Cortex of kidney (tissue), 1 donor: Measurements from ENCODE around the gene WNK2.

Experiments used
- DNase-seq: peaks from one replicate; lab custom pipeline; 2025; lab: John Stamatoyannopoulos, UW

Gene WNK2

DNA sequence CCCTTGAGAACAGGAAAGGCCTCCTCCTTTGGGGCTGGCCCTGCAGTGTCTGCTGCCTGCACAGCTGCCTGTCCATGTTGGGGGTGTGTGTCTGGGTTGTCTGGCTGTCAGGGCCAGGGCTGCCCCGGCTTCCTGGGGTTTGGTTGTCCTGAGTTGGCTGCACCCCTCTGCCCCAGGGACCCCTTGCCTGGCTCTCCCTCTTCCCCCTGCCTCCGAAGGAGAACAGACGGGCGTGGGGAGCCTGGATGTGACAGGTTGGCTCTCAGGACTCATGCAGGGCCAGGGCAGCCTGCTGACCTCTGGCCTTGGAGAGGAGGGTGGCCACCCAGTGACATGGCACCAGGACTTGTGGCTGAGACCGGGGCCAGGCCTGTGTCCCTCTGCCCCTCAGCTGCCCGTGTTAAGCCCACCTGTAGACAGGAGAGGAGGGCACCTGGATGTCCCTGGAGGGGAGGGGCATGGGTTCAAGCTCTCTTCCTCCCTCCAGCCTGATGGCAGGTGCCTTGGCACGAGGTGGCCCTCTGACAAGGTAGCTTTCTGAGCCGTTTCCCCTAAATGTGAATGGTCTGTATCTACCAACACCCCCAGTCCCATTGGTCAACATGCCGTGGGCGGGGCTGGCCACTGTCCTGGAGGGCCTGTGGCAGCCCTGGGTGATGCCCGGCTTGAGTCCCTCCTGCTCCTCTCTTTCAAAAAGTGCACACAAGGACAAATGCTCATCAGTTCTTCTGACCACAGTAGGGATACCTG lies 34.9 kb downstream of the WNK2 start:
- no peak for DNase-seq

GRCh38 chr9:93219692-93220091 lies 35.8 kb downstream of the WNK2 start:
- DNase-seq, result no peak

GRCh38 chr9:93220627-93221026 lies 36.7 kb downstream of the WNK2 start:
- DNase-seq, result no peak

DNA sequence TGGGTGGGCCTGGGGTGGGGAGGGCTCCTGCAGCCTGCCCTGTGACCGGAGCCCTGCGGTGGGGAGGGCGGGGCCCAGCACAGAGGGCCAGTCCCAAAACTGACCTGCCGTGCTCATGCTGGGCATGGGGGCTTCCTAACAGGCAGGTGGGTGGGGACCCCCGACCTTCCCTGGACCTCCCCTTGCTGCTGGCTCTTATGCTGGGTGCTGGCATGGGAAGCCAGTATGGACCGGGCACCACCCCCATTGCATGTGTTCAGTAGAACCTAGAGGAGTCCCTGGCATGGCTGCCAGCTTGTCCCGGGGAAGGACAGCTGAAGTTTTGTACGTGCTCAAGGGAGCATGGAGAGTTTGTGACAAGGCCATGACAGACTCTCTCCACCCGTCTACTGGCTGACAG lies 37.1 kb downstream of the WNK2 start:
- no peak for DNase-seq

- DNase-seq, result no peak
Measured at GRCh38 chr9:93222890-93223259, 38.9 kb downstream of the WNK2 start.

GRCh38 chr9:93223260-93224180 lies 39.6 kb downstream of the WNK2 start:
- no peak for DNase-seq

GRCh38 chr9:93224591-93224990 lies 40.7 kb downstream of the WNK2 start:
- no peak for DNase-seq

DNA sequence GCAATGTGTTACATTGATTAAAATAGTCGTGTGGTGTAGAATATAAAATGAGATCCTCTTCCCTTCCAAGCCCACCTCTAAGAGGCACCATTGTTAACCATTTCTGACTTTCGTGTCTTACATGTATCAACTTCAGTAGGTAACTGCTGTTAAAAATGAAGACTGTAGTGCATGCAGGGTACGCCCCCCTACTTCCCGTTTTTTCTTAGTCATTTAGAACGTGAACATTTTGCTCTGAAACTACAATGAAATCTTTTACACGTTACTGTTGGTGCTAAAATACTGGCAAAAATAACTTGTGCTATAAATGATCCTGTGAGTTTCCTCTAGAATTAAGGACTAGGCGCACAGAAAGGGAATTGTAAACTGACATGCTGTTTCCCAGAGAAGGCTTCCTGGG lies 41.5 kb downstream of the WNK2 start:
- no peak for DNase-seq

DNA sequence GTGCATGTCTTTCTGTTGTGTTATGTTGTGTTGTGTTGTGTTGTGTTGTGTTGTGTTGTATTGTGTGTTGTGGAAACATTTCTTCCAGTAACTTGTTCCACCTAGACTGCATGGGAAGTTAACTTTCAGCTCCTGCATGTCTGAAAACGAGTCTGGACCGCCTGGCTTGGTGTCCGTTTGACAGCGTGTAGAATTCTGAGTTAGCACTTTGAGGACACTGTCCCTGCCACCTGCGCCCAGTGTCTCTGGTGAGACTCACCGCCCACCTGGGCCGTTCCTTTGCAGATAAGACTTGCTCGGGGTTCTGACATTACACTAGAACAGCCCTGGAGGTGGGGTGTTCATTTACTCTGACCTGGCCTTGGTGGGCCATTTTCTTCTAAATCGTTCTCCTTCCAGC lies 42.0 kb downstream of the WNK2 start:
- DNase-seq, result no peak

DNA sequence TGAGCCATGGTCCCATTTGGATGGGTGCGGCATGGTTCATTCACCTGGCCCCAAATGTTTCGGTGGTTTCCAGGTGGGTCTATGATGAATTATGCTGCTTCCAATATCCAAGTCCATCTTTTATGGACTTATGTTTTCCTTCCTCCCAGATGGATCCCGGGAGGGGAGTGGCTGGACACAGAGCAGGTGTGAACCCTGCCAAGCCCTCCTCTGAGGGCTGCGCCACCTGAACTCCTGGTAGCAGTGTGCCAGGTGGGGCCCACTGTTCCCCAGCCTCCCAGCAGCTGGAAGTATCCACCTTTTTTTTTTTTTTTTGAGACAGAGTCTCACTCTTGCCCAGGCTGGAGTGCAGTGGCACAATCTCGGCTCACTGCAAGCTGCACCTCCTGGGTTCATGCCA lies 42.9 kb downstream of the WNK2 start:
- DNase-seq, result no peak

- DNase-seq, result no peak
Measured at GRCh38 chr9:93228030-93228429, 44.1 kb downstream of the WNK2 start.

DNA sequence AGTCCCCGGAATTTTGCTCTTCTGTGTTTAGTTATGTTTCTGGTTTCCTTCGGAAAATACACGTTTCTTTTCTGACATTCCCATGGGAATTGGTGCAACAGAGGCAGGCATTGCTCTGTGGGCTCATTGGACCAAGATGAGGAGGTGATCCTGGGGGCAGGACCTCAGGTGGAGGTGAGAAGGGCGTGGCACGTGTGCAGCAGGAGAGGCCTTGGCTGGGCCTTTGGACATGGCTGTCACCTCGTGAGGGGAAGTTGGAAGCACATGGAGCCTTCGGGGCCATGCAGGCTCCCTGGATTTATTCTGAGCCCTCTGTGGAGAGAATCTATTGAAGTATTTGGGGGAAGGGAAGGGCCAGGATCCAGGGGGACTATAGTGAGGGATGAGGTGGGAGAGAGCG lies 44.5 kb downstream of the WNK2 start:
- no peak for DNase-seq

GRCh38 chr9:93229636-93230035 lies 45.7 kb downstream of the WNK2 start:
- no peak for DNase-seq

- no peak for DNase-seq
Measured at GRCh38 chr9:93230185-93230584, 46.2 kb downstream of the WNK2 start.

- DNase-seq, result no peak
Measured at GRCh38 chr9:93230601-93231000, 46.7 kb downstream of the WNK2 start.

DNA sequence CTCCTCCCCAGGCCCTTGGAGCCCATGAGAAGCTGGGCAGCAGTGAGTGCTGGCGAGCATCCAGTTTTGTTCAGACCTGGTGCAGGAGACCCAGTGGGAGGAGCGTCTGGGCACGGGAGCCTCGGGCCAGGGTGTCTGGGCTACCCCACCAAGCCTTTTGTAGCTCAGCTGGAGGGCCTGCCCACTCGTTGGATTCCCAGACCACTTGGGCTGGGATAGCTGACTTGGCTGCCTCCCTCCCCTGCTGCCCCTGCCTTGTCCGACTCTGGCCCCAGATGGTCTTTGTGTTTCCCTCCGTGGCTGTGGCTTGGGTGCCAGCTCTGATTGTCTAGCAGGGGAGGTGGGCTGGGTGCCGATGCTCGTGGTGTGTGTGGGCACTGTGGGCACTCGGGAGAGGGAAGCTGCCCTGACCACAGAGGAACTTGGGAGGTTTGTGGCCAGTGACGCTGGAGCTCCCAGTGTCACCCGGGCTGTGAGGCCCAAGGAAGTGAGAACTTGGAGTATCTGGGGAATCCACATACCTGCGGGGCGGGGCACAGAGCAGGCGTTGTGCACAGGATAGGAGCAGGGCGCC lies 47.3 kb downstream of the WNK2 start:
- no peak for DNase-seq

DNA sequence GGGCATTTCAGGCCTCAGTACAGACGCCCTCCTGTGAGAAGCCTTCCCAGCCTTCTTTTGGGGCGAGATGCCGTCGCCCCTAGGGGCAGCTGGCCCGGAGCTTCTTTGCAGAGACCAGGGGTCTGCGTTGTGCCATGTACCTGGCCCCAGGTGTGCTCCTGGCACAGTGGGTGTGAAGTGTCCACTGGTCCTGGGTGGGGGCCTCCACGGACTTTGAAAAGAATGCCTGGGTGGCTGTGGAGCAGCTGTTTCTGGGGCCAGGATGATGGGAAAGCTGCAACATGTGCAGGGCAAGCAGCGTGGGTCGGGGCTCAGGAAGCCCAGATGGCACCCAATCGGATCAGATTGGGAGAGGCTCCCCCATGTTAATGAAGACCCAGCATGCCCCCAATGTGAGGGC lies 47.8 kb downstream of the WNK2 start:
- DNase-seq, result no peak

GRCh38 chr9:93232388-93232960 lies 48.5 kb downstream of the WNK2 start:
- no peak for DNase-seq

DNA sequence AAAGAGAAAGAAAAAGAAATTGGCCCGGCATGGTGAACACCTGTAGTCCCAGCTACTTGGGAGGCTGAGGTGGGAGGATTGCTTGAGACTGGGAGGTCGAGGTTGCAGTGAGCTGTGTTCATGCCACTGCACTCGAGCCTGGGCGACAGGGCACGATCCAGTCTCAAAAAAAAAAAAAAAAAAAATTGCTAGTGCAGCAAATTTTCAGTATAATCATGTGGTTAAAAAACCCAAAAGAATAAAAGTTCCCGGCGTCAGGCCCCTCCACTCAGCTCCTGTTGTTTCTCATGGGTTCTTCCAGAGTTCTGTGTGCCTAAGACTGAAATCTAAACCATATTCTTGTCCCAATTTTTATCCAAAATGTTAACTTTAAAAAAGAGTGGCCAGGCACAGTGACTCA lies 49.1 kb downstream of the WNK2 start:
- no peak for DNase-seq

DNA sequence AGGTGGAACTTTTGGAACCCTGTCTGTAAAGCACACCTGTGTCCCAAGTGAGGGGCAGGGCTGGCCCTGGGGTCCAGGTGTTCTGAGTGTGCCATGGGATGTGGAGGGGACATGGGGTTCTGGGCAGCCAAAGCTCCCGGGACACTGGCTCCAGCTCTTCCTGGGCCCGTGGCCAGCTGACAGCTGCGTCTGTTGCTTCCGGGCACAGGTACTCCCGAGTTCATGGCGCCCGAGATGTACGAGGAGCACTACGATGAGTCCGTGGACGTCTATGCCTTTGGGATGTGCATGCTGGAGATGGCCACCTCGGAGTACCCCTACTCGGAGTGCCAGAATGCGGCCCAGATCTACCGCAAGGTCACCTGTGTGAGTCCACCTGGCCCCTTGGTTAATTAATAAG lies 50.7 kb downstream of the WNK2 start:
- no peak for DNase-seq

- no peak for DNase-seq
Measured at GRCh38 chr9:93235300-93235960, 51.5 kb downstream of the WNK2 start.

- DNase-seq, result no peak
Measured at GRCh38 chr9:93236541-93237206, 52.7 kb downstream of the WNK2 start.
